GM12873 (cell line): ENCODE measurements around the gene ASS1.

Source experiments
- TF ChIP-seq, protein P1 (sequence below): IDR thresholded peaks from 2 replicates; pipeline ENCODE4 v1.5.1; 2012; ENCODE audit warnings: low read depth, mild to moderate bottlenecking, moderate library complexity, low read length, control low read depth; ENCODE audit not compliant: insufficient read depth; ENCODE audit errors: missing control alignments

ASS1 gene

DNA sequence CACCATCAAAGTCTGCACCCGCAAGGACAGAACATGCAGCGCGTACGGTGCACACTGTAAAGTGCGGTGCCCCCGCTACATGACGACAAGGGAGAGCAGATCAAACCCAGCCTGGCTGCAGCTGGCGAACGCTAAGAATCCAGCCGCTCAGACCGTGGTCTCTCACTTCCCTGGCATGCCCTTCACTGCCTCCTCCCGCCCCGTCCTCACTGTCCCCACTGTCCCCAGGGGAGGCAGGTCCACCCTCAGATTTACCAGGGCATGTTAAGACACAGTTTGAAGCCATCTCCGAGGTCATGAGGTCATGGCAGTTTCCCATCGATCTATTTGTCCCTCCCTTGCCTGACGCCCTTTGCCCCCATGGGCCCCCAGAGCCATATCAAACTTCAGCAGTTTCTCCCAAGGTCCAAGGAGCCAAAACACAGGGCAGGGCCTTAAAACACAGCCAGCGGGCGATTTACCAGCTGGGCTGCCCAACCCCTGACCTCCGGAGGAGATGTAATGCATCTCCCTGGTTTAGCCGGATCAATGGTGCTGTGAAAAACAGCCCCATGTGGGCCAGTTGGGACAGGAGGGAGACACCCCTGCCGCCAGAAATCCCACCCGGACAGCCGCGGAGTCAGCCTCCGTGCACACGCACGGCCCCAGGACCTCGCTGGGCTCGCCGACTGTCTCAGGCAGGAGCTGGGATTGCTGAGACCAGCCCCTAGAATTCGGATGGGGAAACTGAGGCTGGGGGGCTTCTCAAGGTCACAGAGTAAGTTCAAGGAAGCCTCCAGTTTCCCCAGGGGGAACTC, 82.3 kb downstream of the ASS1 start:
- TF ChIP-seq, protein P1, sequence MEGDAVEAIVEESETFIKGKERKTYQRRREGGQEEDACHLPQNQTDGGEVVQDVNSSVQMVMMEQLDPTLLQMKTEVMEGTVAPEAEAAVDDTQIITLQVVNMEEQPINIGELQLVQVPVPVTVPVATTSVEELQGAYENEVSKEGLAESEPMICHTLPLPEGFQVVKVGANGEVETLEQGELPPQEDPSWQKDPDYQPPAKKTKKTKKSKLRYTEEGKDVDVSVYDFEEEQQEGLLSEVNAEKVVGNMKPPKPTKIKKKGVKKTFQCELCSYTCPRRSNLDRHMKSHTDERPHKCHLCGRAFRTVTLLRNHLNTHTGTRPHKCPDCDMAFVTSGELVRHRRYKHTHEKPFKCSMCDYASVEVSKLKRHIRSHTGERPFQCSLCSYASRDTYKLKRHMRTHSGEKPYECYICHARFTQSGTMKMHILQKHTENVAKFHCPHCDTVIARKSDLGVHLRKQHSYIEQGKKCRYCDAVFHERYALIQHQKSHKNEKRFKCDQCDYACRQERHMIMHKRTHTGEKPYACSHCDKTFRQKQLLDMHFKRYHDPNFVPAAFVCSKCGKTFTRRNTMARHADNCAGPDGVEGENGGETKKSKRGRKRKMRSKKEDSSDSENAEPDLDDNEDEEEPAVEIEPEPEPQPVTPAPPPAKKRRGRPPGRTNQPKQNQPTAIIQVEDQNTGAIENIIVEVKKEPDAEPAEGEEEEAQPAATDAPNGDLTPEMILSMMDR, result no peak

DNA sequence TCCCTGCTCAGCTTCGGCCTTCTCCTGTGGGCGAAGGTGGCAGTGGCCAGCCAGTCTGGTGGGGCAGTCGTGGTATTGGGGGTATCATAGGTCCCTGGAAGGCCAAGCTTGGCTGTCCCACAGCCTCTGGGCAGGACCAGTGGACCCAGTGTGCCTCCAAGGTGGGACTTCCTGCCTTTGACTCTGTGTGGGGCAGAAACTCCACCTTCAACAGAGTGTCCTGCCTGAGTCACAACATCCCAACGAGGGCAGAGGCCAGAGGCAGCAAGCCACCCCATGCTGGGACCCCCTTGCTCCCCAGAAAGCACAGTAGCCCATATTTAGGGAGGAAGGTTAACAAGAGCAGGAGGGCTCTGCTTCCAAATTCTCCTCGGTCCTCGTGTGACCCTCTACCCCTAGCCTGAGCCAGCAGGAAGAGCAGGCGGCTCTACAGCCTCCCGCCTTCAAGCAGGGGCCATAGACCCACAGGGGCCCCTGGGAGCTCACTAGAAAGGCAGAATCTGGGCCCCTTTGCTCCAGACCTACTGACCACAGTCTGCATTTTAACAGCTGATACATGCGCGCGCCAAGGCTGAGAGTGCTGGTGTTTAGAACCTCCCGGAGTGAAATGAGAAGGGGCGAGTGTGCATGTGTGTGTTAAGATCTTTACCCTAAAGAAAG, 83.0 kb downstream of the ASS1 start:
- TF ChIP-seq, protein P1, result no peak

DNA sequence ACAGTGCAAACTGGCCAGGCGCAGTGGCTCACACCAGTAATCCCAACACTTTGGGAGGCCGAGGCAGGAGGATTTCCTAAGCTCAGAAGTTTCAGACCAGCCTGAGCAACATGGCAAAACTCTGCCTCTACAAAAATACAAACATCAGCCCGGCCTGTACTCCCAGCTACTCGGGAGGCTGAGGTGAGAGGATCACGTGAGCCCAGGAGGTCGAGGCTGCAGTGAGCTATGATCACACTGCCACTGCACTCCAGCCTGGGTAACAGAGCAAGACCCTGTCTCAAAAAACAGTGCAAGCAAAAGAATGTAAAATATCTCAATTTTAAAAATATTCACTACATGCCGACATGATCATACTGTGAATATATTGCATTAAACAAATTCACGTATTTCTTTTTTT, 83.9 kb downstream of the ASS1 start:
- TF ChIP-seq, protein P1, result no peak

DNA sequence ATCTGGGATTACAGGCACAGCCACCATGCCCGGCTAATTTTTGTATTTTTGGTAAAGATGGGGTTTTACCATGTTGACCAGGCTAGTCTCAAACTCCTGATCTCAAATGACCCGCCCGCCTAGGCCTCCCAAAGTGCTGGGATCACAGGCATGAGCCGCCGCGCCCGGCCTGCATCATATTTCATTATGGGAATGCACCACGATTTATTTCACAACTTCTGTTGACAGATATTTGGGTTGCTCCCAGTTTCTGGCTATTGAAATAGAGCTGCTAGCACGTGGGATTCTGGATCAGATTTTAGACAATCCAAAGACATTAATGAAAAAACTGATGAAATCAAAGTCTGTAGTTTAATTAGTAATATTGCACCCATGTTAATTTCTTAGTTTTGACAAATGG, 86.2 kb downstream of the ASS1 start:
- TF ChIP-seq, protein P1, result no peak

DNA sequence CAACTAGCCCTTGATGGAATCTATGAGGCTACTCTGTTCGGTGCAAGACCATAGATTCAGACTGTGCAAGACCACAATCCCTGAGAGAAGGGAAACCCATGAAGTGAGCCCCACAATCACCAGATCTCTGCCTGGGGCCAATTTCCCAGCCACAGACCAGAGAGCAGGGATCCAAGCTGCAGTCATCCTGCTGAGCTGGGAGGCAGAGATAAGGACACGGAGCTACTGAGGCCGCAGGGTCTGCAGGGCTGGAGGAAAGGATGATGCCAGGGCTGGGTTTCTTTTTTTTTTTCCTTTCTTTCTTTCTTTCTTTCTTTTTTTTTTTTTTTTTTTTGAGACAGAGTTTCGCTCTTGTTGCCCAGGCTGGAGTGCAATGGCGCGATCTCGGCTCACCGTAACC, 86.9 kb downstream of the ASS1 start:
- TF ChIP-seq, protein P1, result no peak

DNA sequence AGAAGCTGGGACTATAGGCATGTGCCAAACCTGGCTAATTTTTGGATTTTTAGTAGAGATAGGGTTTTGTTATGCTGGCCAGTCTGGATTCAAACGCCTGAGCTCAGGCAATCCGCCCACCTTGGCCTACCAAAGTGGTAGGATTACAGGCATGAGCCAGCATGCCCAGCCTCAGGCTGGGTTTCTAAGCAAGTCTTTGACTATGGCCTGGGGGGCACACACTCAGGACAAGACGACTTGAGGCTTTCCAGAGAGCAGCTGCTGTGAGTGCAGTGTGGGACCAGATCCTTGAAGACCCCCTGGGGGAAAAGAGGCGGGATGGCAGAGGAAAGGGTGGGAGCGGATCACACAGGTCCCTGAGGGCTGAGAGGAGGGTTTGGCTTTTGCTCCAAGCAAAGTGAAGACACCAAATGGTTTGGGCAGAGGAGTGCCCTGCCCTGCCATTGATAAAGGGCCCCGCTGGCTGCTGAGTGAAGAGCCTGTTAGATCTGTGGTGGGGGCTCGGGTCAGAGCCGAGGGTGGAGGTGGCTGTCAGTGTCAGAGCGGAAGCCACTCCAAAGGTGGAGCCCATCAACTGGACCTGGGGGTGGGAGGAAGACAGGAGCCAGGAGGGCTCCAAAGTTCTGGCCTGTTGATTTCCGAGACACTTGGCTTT, 87.8 kb downstream of the ASS1 start:
- TF ChIP-seq, protein P1, result no peak
